ENCODE results near the gene HSPB1.
"Not testable (repeated sequence)": the region's sequence is repeated elsewhere in the genome, so short reads cannot be mapped to it uniquely, and the experiment has no call there.

HSPB1 gene

DNA sequence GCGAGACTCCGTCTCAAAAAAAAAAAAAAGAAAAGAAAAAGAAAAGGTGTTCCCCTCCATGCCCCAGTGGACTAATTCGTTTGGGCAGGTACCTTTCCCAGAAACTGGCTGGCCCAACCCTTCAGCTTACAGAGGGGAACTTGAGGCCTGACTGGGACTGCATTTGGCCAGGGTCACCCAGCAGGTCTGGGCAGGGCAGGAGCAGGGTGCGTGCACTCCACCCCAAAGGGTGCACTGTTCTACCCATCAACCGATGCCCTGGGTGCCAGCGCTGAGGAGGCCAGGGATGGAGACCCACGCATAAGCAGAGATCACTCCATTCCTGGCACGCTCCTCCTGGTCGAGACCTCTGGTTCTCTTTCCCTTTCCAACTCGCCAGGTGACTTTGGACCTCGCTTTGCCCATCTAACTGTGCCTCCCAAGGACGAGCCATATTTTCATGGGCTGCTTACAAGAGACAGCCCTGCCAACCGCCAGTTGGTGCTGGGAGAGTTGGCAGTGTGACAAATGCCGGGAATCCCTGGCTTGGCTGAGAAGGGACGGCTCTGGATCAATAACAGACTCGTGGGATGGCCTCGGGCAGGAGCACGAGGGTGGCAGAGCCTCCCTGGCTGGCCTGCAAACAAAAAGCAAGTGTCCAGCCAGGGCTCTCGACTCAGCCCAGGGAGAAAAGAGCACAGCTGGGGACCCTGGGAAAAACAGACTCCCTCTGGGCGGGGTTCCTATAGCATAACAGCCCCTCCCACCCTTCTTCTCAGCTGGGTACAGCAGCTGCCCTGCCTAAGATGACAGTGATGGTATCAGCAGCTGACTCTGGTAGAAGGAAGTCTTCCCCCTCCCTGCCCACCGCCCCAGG, 7.9 kb downstream of the HSPB1 start:
- DNase-seq (ENCODE audit: low spot score) (no peak), ATAC-seq (ENCODE audit: low read depth) (no peak)
- no peaks in the 10 kb centered on the region for H3K9me3 ChIP-seq (ENCODE audit: severe bottlenecking)
- H3K27ac ChIP-seq (ENCODE audit: poor library complexity, severe bottlenecking): no peak overlapping the region
- no peaks in the 10 kb centered on the region for H3K27me3 ChIP-seq (ENCODE audit: insufficient read depth, poor library complexity, severe bottlenecking)
- H3K4me3 ChIP-seq (ENCODE audit: severe bottlenecking): no peak overlapping the region
- TF ChIP-seq, protein P1, sequence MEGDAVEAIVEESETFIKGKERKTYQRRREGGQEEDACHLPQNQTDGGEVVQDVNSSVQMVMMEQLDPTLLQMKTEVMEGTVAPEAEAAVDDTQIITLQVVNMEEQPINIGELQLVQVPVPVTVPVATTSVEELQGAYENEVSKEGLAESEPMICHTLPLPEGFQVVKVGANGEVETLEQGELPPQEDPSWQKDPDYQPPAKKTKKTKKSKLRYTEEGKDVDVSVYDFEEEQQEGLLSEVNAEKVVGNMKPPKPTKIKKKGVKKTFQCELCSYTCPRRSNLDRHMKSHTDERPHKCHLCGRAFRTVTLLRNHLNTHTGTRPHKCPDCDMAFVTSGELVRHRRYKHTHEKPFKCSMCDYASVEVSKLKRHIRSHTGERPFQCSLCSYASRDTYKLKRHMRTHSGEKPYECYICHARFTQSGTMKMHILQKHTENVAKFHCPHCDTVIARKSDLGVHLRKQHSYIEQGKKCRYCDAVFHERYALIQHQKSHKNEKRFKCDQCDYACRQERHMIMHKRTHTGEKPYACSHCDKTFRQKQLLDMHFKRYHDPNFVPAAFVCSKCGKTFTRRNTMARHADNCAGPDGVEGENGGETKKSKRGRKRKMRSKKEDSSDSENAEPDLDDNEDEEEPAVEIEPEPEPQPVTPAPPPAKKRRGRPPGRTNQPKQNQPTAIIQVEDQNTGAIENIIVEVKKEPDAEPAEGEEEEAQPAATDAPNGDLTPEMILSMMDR (IDR thresholded peaks at IDR 0.05; ENCODE audit: poor library complexity, severe bottlenecking): no peak
- peaks cover 8% of the 10 kb centered on the region for H3K4me1 ChIP-seq (ENCODE audit: insufficient read depth, poor library complexity, severe bottlenecking)
- no peaks in the 10 kb centered on the region for H3K36me3 ChIP-seq (ENCODE audit: low read depth)

DNA sequence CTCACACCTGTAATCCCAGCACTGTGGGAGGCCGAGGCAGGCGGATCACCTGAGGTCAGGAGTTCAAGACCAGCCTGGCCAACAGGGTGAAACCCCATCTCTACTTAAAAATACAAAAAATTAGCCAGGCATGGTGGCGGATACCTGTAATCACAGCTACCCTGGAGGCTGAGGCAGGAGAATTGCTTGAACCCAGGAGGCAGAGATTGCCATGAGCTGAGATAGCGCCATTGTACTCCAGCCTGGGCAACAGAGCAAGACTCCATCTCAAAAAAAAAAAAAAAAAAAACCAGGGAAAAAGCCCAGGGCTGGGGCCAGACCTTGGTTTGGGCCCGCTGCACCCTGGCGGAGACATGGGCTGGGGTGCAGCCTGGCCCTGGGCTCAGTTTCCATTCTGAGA, 9.4 kb downstream of the HSPB1 start:
- ATAC-seq (ENCODE audit: low read depth); H3K27ac ChIP-seq (ENCODE audit: poor library complexity, severe bottlenecking); H3K27me3 ChIP-seq (ENCODE audit: insufficient read depth, poor library complexity, severe bottlenecking); H3K4me3 ChIP-seq (ENCODE audit: severe bottlenecking); H3K4me1 ChIP-seq (ENCODE audit: insufficient read depth, poor library complexity, severe bottlenecking); DNase-seq (ENCODE audit: low spot score); H3K36me3 ChIP-seq (ENCODE audit: low read depth); H3K9me3 ChIP-seq (ENCODE audit: severe bottlenecking): not testable (repeated sequence)

DNA sequence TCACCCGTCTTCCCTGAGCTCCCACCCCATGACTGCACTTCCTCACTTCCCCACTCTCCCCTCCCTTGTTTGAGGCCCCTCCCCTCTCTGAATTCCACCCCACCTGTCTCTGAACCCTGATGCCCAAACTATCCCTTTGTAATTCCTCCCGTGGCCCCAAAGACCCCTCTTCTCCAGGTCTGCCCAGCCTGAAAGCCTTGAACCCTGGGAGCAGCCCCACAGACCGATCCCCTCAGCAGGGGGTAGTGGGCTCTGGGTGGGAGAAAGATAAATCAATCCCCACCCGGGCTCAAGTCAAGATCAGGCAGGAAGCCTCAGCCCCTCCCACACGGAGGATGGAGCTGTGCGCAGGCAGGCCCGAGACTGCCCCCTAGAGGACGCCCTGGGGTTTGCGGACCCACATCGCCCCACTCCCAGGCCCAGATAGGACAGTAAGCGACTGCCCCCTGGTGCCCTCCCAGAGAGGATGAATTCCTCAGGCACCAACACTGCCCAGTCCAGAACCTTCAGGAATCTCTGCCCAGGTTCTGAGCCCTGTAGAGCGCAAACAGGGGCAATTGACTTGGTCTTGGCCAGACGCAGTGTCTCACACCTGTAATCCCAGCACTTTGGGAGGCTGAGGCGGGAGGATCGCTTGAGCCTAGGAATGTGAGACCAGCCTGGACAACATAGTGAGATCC, 11.7 kb downstream of the HSPB1 start:
- Histone ChIP-seq H3K27me3 (ENCODE audit: insufficient read depth, poor library complexity, severe bottlenecking) (no peaks in the 10 kb centered on the region), H3K27ac (ENCODE audit: poor library complexity, severe bottlenecking) (no peak overlapping the region)
- TF ChIP-seq, protein P1 (IDR thresholded peaks at IDR 0.05; ENCODE audit: poor library complexity, severe bottlenecking): peak; percentile 99

DNA sequence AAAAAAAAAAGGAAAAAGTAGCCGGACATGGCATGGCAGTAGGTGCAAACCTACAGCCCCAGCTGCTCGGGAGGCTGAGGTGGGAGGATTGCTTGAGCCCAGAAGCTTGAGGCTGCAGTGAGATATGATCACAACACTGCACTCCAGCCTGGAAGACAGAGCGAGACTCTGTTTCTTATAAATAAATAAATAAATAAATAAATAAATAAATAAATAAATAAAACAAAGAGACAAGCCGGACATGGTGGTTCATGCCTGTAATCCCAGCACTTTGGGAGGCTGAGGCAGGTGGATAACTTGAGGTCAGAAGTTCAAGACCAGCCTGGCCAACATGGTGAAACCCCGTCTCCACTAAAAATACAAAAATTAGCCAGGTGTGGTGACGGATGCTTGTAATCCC, 12.3 kb downstream of the HSPB1 start:
- H3K27ac ChIP-seq (ENCODE audit: poor library complexity, severe bottlenecking); ATAC-seq (ENCODE audit: low read depth); H3K9me3 ChIP-seq (ENCODE audit: severe bottlenecking); DNase-seq (ENCODE audit: low spot score); H3K4me1 ChIP-seq (ENCODE audit: insufficient read depth, poor library complexity, severe bottlenecking); H3K36me3 ChIP-seq (ENCODE audit: low read depth); H3K27me3 ChIP-seq (ENCODE audit: insufficient read depth, poor library complexity, severe bottlenecking); H3K4me3 ChIP-seq (ENCODE audit: severe bottlenecking): not testable (repeated sequence)

More for the DNA sequence above, 11.7 kb downstream of the HSPB1 start:
- DNase-seq (ENCODE audit: low spot score): peak; percentile 88
- Histone ChIP-seq H3K36me3 (ENCODE audit: low read depth) (no peaks in the 10 kb centered on the region), H3K9me3 (ENCODE audit: severe bottlenecking) (no peaks in the 10 kb centered on the region), H3K4me1 (ENCODE audit: insufficient read depth, poor library complexity, severe bottlenecking) (peaks cover 3% of the 10 kb centered on the region), H3K4me3 (ENCODE audit: severe bottlenecking) (no peak overlapping the region)
- peak; percentile 60 for ATAC-seq (ENCODE audit: low read depth)

DNA sequence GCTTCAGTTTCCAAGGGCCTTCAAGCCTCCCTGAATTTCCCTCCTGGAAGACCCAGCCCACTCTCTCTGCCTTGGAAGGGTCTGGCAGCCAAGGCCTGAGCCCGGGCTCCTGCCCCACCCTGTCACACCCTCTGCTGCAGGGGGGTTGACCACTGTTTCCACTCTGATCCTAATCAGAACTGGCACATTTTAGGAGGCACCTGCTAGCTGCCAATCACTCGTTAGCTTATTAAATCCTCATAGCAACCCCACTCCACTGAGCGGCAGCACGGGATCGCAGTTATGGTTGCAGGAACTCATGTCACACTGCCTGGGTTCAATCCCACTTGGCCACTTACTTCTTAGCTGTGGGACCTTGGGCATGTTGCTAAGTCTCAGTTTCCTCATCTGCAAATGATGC, 12.9 kb downstream of the HSPB1 start:
- no peaks in the 10 kb centered on the region for H3K9me3 ChIP-seq (ENCODE audit: severe bottlenecking)
- DNase-seq (ENCODE audit: low spot score): no peak
- TF ChIP-seq, protein P1 (IDR thresholded peaks at IDR 0.05; ENCODE audit: poor library complexity, severe bottlenecking): no peak
- H3K4me1 ChIP-seq (ENCODE audit: insufficient read depth, poor library complexity, severe bottlenecking): peaks cover 6% of the 10 kb centered on the region
- no peak overlapping the region for H3K4me3 ChIP-seq (ENCODE audit: severe bottlenecking)
- no peak overlapping the region for H3K27ac ChIP-seq (ENCODE audit: poor library complexity, severe bottlenecking)
- H3K36me3 ChIP-seq (ENCODE audit: low read depth): no peaks in the 10 kb centered on the region
- no peaks in the 10 kb centered on the region for H3K27me3 ChIP-seq (ENCODE audit: insufficient read depth, poor library complexity, severe bottlenecking)
- no peak for ATAC-seq (ENCODE audit: low read depth)

Data from RWPE2 (cell line).